GM12865 (cell line): ENCODE measurements around the gene TPCN1.

Experiments
- DNase-seq: peaks from one replicate; pipeline ENCODE4 v3.0.0; 2010; ENCODE audit warnings: low read depth
- H3K4me3 ChIP-seq: 2 replicates; pipeline ENCODE4 v1.5.1; 2011; ENCODE audit warnings: mild to moderate bottlenecking, low read depth, low read length, control low read depth
- CTCF ChIP-seq: IDR thresholded peaks from 2 replicates; pipeline ENCODE4 v1.5.1; 2011; ENCODE audit warnings: low read length, control low read depth, low read depth, inconsistent platforms; ENCODE audit not compliant: insufficient read depth; ENCODE audit errors: missing control alignments

TPCN1 gene

GRCh38 chr12:113298472-113298817, 77.2 kb downstream of the TPCN1 start:
- no peak for DNase-seq
- TF ChIP-seq CTCF = no peak
- no peak overlapping the region for H3K4me3 ChIP-seq

- DNase-seq = no peak
- H3K4me3 ChIP-seq = no peak overlapping the region
- TF ChIP-seq CTCF = no peak
These were observed 77.7 kb downstream of the TPCN1 start for GRCh38 chr12:113298861-113299545.

GRCh38 chr12:113299619-113300237, 78.5 kb downstream of the TPCN1 start:
- no peak for TF ChIP-seq CTCF
- no peak for DNase-seq
- no peak overlapping the region for H3K4me3 ChIP-seq

GRCh38 chr12:113301811-113302210, 80.5 kb downstream of the TPCN1 start:
- H3K4me3 ChIP-seq = no peak overlapping the region
- DNase-seq = no peak
- TF ChIP-seq CTCF = no peak

- DNase-seq = no peak
- no peak overlapping the region for H3K4me3 ChIP-seq
- no peak for TF ChIP-seq CTCF
These were observed 81.2 kb downstream of the TPCN1 start for GRCh38 chr12:113302466-113302865.

- peak; percentile 31 for DNase-seq
- no peak for TF ChIP-seq CTCF
- H3K4me3 ChIP-seq = no peak overlapping the region
These were observed 81.8 kb downstream of the TPCN1 start for GRCh38 chr12:113302886-113303640.
